HG03469 (cell line): ENCODE results near the gene TUBB.
"Not testable (repeated sequence)": the region's sequence is repeated elsewhere in the genome, so short reads cannot be mapped to it uniquely, and the experiment has no call there.

Experiments
- ATAC-seq: cut with Tn5 transposase; IDR thresholded peaks from one replicate; pipeline ENCODE4 v1.9.1; 2021; ENCODE audit warnings: mild to moderate bottlenecking, moderate library complexity, moderate number of reproducible peaks; ENCODE audit not compliant: unreplicated experiment

TUBB gene

GRCh38 chr6:30717129-30717844 is 2.9 kb upstream of the TUBB start, which contains the start of gene MDC1:
Gene MDC1, minus strand, starts transcription at chr6:30717281. Its CDS starts 2,106 bp downstream, at chr6:30715175.
- ATAC-seq: peak; percentile 39

GRCh38 chr6:30717845-30718720 is 2.1 kb upstream of the TUBB start:
- not testable (repeated sequence) for ATAC-seq

- ATAC-seq: no peak
Observed at GRCh38 chr6:30719356-30719755, 796 bp upstream of the TUBB start.

- ATAC-seq: no peak
Observed at GRCh38 chr6:30720738-30721197, 616 bp downstream of the TUBB start.

- no peak for ATAC-seq
Observed at GRCh38 chr6:30721198-30722024, 1.3 kb downstream of the TUBB start.

- ATAC-seq: not testable (repeated sequence)
Observed at GRCh38 chr6:30722025-30722279, 1.8 kb downstream of the TUBB start.

GRCh38 chr6:30722280-30723112 is 2.3 kb downstream of the TUBB start:
- no peak for ATAC-seq

- not testable (repeated sequence) for ATAC-seq
Observed at GRCh38 chr6:30723159-30723842, 3.1 kb downstream of the TUBB start.

GRCh38 chr6:30723843-30724741 is 3.9 kb downstream of the TUBB start:
- not testable (repeated sequence) for ATAC-seq

- ATAC-seq: no peak
Observed at GRCh38 chr6:30724906-30725667, 4.9 kb downstream of the TUBB start.

GRCh38 chr6:30725713-30726505 is 5.8 kb downstream of the TUBB start:
- ATAC-seq: no peak

- ATAC-seq: no peak
Observed at GRCh38 chr6:30726506-30727413, 6.6 kb downstream of the TUBB start.

- no peak for ATAC-seq
Observed at GRCh38 chr6:30727920-30728553, 7.9 kb downstream of the TUBB start.

GRCh38 chr6:30730601-30731435 is 10.7 kb downstream of the TUBB start:
- ATAC-seq: no peak
